ENCODE data around the gene ZBTB48.
"Not testable (repeated sequence)": the region's sequence is repeated elsewhere in the genome, so short reads cannot be mapped to it uniquely, and the experiment has no call there.

The ZBTB48 gene

GRCh38 chr1:6635910-6636760 is 56.3 kb downstream of the ZBTB48 start:
- no peak for DNase-seq

- not testable (repeated sequence) for DNase-seq
Observed at GRCh38 chr1:6636778-6637177, 57.0 kb downstream of the ZBTB48 start.

- no peak for DNase-seq
Observed at GRCh38 chr1:6637770-6638169, 58.0 kb downstream of the ZBTB48 start.

- DNase-seq: no peak
Observed at GRCh38 chr1:6638226-6638625, 58.4 kb downstream of the ZBTB48 start.

Measured in NCI-H748 treated with DMSO at 0.1 percent for 48 hours (cell line).